GF-D8 (cell line): ENCODE data around the gene TMEM176A.

Experiments
- DNase-seq: peaks from one replicate; lab custom pipeline; 2025; lab: John Stamatoyannopoulos, UW

The TMEM176A gene

DNA sequence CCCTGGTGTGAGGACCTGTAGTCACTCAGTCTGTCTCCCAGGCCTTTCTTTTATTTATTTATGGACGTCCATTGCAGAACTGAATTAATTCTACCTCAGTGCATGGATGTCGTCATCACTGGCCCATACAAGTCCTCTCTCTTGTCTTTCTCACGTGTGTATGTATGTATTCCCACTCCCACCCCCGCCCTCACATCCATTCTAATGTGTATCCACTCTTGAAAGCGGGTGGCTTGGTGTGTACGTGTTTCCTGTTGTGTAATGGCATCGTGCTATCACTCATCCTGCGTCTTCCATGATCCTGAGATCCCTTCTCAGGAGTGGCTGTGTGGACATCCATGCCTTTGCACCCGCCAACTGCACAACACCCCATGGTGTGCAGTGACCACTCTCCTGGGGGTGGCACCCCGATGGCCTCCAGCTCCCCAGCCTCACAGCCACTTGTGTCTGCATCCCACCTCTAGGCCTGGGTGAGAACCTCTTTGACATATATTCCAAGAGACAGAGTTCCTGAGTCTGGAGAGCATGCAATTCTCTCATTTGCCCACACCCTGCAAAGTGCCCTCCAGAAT lies 48.7 kb downstream of the TMEM176A start:
- DNase-seq = no peak

DNA sequence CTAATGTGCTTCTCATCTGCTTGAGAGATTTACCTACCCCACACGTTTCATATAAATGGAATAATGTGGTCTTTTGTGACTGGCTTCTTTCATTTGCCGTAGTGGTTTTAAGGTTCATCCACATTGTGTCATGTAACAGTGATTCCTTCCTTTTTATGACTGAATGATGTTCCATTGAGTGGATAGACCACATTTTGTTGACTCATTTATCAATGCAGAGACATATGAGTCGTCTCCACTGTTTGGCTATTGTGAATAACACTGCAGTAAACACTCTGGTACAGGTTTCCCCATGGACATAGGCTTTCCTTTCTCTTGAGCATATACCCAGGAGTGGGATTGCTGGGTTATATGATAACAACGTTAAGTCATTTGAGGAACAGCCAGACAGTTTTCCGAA lies 49.7 kb downstream of the TMEM176A start:
- no peak for DNase-seq

DNA sequence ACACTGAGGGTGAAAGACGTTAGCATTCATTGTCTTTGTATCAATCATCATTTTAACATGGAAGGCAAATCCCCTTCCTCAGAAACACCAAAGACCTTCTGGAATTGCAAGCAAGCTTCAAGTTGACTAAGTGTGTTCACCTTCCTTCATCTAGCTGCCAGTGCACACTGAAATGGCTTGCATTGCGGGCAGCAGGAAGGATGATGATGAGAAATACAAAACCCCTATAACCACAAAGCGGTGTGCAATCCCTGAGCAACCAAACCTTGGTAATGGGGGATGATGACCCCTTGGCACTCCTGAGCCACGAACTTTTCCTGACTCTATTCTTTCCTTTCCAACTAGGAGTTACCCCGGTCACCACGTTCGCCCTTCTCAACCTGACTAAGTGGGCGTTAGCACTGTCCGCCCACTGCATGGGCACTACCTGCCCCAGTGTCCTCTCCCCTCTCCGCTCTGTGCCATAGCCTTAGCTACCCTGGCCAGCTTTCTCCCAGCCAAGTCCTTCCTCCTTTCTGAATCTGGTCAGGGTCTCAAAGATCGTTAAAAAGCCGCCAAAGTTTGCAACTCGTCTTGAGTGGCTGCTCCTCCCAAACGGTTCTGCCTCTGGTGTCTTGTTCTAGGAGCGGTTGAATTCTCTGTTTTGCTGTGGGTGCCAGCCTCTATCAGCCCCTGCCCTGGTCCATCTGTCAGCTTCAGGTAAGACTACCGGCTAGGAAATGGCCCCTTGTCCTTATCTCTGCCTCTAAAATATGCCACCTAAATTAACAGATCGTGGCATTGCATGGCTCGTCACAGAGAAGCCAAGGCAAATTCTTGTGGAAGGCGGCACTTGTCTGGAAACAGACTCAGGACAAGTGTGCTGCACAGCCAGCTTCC lies 51.2 kb downstream of the TMEM176A start:
- DNase-seq = peak; percentile 77

DNA sequence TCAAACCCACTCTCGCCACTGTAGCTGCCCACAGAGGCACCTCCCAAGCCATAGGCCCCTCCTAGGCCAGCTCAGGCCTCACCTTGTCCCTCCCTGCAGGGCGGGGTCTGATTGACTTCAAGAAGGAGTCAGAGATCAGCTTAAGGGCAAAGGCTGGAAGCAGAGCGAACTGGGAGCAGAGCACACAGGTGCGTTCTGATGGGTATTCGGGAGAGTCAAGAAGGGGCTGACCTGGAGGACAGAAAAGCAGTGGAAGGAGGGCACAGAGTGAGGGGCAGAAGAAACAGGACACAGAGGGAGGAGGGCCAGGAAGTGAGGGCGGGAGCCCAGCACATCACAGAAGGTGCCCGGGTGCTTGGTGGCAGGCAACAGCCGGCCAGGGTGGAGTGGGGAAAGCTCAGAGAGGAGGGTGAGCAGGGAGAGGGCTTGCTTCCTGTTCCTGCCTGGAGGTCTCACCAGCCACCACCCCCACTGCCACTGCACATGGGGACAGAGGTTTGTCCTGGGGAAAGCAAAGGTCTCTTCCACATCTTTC lies 51.9 kb downstream of the TMEM176A start, which contains the start of gene AOC1:
TSS of gene AOC1 (plus strand) at position 147 of the 535 bp plus-strand sequence. CDS start 3,954 bp downstream, outside the sequence.
- DNase-seq = peak; percentile 85

DNA sequence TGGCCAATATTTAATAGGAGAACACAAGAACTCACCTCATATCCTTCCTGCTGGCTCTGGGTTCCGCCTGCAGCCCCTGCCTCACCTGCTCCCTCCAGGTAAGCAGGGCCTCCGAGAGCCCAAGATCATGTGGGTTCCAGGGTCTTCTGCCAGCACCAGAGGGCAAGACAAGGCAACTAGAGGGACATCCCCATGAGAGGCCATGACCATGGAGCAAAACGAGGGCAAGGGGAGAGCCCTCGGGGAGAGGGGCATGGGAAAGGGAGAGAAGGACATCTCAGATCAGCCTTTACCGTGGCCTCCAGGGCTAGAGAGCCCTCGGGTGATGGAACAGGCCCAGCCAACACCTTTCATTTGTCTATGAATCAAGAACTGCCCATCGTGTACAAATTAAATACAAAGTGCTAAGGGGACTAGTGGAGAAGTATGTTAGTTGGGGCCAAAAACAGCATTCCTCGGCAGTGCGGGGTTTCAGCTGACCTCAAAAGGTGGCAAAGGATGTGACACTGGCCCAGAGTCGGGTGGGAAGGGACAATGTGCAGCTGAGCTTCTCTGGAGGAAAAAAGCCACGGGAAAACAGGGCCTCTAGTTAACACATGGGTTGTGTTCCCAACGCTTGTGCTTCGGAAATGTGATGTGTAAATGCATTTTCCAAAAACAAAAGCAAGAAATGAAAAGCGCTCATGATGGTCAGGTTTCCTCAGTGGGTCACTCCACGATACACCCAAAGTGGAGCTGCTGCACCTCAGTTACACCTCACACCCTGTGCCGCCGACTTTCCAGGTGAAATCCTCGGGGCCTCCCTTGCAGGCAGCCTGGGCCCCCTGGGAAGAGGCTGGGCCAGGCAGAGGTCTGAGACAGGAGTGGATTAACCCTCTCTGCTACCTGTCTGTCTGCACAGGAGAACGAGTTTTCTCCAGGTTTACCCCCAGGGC lies 53.8 kb downstream of the TMEM176A start:
- no peak for DNase-seq
